K562 (cell line): ENCODE results near the gene GCC1. TPM values are rescaled to one million over a fixed set of nuclear protein-coding genes. Genes with fewer than 3 reads are reported as not detected.
A peak's percentile ranks its signal among the peaks of the same experiment; 100 is the strongest.

ENCODE experiments used
- ARNT ChIP-seq, 2 experiments: fragments of 450-650 bp; IDR thresholded peaks; 2 replicates each; pipeline ENCODE4 v1.6.1; 2016; ENCODE audit warnings: mild to moderate bottlenecking in 1 of 2
- ATF3 ChIP-seq, 2 experiments: fragments of 450-650 bp in 1 of 2; sonication (generic) in 1 of 2; formaldehyde crosslinking in 1 of 2; IDR thresholded peaks in 1 of 2; conservative IDR thresholded peaks in 1 of 2; 2 replicates each; pipeline versions ENCODE4 v1.6.1 to v1.8.1; 2016 to 2023; ENCODE audit warnings: mild to moderate bottlenecking in 2 of 2, moderate library complexity in 2 of 2, inconsistent platforms in 1 of 2, missing genetic modification reagents in 1 of 2
- BCLAF1 ChIP-seq, 2 experiments: fragments of 450-650 bp in 1 of 2; IDR thresholded peaks; 2 replicates each; pipeline ENCODE4 v1.6.1; 2011 to 2017; ENCODE audit warnings: low read depth in 2 of 2, antibody characterized with exemption in 1 of 2, borderline replicate concordance in 1 of 2, low read length in 1 of 2, mild to moderate bottlenecking in 1 of 2, mixed read lengths in 1 of 2; ENCODE audit not compliant: control insufficient read depth in 1 of 2
- CSDE1 ChIP-seq, 2 experiments: fragments of 450-650 bp; IDR thresholded peaks; 2 replicates each; pipeline ENCODE4 v1.6.1; 2016; ENCODE audit warnings: mild to moderate bottlenecking in 1 of 2
- CTCFL ChIP-seq: IDR thresholded peaks from 2 replicates; pipeline ENCODE4 v1.6.1; 2011; ENCODE audit warnings: borderline replicate concordance, low read depth, mild to moderate bottlenecking, moderate library complexity, low read length; ENCODE audit not compliant: insufficient read depth, poor library complexity, severe bottlenecking
- ETS2 ChIP-seq: IDR thresholded peaks from 2 replicates; pipeline ENCODE4 v1.6.1; 2016; ENCODE audit warnings: borderline replicate concordance, missing genetic modification characterization, mild to moderate bottlenecking, moderate library complexity, missing compliant biosample characterization; ENCODE audit not compliant: poor library complexity, severe bottlenecking
- ILK ChIP-seq: fragments of 450-650 bp; IDR thresholded peaks from 2 replicates; pipeline ENCODE4 v1.6.1; 2016; ENCODE audit warnings: missing genetic modification characterization, low read depth, mild to moderate bottlenecking, missing compliant biosample characterization, moderate library complexity, borderline replicate concordance
- MAFG ChIP-seq: fragments of 450-650 bp; conservative IDR thresholded peaks from 2 replicates; pipeline ENCODE4 v1.6.1; 2016; ENCODE audit warnings: missing genetic modification characterization, missing compliant biosample characterization
- NBN ChIP-seq: fragments of 450-650 bp; IDR thresholded peaks from 2 replicates; pipeline ENCODE4 v1.6.1; 2016; ENCODE audit warnings: low read depth, mild to moderate bottlenecking
- NCOA6 ChIP-seq: fragments of 450-650 bp; IDR thresholded peaks from 2 replicates; pipeline ENCODE4 v1.6.1; 2017; ENCODE audit warnings: mild to moderate bottlenecking
- PRPF4 ChIP-seq: fragments of 200-400 bp; formaldehyde crosslinking; IDR thresholded peaks from one replicate; pipeline ENCODE4 v1.6.1; 2017; ENCODE audit warnings: low read length, low read depth, mild to moderate bottlenecking; ENCODE audit not compliant: insufficient read depth, poor library complexity, severe bottlenecking
- SMARCB1 ChIP-seq: IDR thresholded peaks from 2 replicates; pipeline ENCODE4 v1.6.1; 2011; ENCODE audit warnings: improper control_type of control experiment, low read depth; ENCODE audit not compliant: insufficient read length
- ZBTB26 ChIP-seq: fragments of 450-650 bp; formaldehyde crosslinking; IDR thresholded peaks from 2 replicates; pipeline ENCODE4 v1.4.0; 2022; ENCODE audit warnings: missing genetic modification characterization
- ZNF324 ChIP-seq: fragments of 250-450 bp; sonication (Bioruptor Pico); IDR thresholded peaks from 2 replicates; pipeline ENCODE4 v1.4.0; 2020; ENCODE audit warnings: mild to moderate bottlenecking
- ZNF398 ChIP-seq: fragments of 250-450 bp; sonication (Bioruptor Pico); IDR thresholded peaks from 2 replicates; pipeline ENCODE4 v1.8.0; 2021; ENCODE audit warnings: moderate library complexity, mild to moderate bottlenecking, inconsistent platforms
- ZNF75A ChIP-seq: fragments of 450-650 bp; formaldehyde crosslinking; IDR thresholded peaks from 2 replicates; pipeline ENCODE4 v1.4.0; 2020; ENCODE audit warnings: mild to moderate bottlenecking
- polyA plus RNA-seq, 8 experiments: library from polyadenylated mRNA; depleted of rRNA in 4 of 8; stranded (reverse) in 5 of 8; unstranded in 3 of 8; fragments of >200 nt; fragmentation: Nextera tagmentation in 2 of 8; fragmentation: Illumina TruSeq in 1 of 8; extraction: Ambion mirVana in 2 of 8; extraction: Trizol in 1 of 8; gene quantifications; 2 replicates each; pipeline versions ENCODE4 v1.2.1 to v1.2.3, GENCODE V29; 2011 to 2014; ENCODE audit warnings: inconsistent platforms in 1 of 8, missing spikeins in 1 of 8
- total RNA-seq, 7 experiments: library from RNA; depleted of rRNA in 6 of 7; stranded (reverse); fragments of >200 nt in 6 of 7; fragmentation: Illumina TruSeq in 2 of 7; extraction: Trizol in 2 of 7; gene quantifications; 2 replicates each; pipeline versions ENCODE4 v1.2.1 to v1.2.3, GENCODE V29; 2011 to 2021; ENCODE audit warnings: low replicate concordance in 1 of 7

GCC1 gene
- total and polyA plus RNA-seq, 9 of the 15 experiments (the other 6 are each of a cell fraction or from before 2014, with no cell fraction given), result 1.9 to 19.8 (median 10.9) TPM

- no peak for TF ChIP-seq BCLAF1 (IDR thresholded peaks at IDR 0.05; ENCODE audit: borderline replicate concordance in 1 of 2, control insufficient read depth in 1 of 2, low read depth in 2 of 2, low read length in 1 of 2)
- 0 out of 2 replicates have a peak, but pooled peaks have one; percentile 47 for TF ChIP-seq ZNF324
- peak in 1 of 2 experiments; percentile 35; a peak in 1 of 4 replicates for TF ChIP-seq CSDE1 (IDR thresholded peaks at IDR 0.05)
- TF ChIP-seq MAFG (tag), result no peak
- no peak for TF ChIP-seq NCOA6
- TF ChIP-seq ATF3 (IDR thresholded peaks at IDR 0.05), result no peak
- TF ChIP-seq ATF3 (CRISPR knock-in tag; conservative IDR thresholded peaks at IDR 0.05), result no peak; the same call in 1 of the 2 replicates
- no peak for TF ChIP-seq ZNF398 (CRISPR knock-in tag)
- TF ChIP-seq NBN, result 0 out of 2 replicates have a peak, but pooled peaks have one; percentile 52
- no peak for TF ChIP-seq SMARCB1
- no peak for TF ChIP-seq ETS2 (tag)
- no peak for TF ChIP-seq ILK
- no peak for TF ChIP-seq ZNF75A (CRISPR knock-in tag)
- peak; percentile 79 for TF ChIP-seq CTCFL
- no peak for TF ChIP-seq ARNT (IDR thresholded peaks at IDR 0.05)
- TF ChIP-seq PRPF4, result no peak
- no peak for TF ChIP-seq ZBTB26
Measured at GRCh38 chr7:127588697-127589482, 3.5 kb upstream of the GCC1 start (continued).
